Ovary (tissue), 3 donors: ENCODE measurements around the gene MIA.

ENCODE experiments used
- EP300 ChIP-seq: sonication (generic); formaldehyde crosslinking; IDR thresholded peaks from one replicate; pipeline ENCODE4 v1.6.1; 2017; ENCODE audit warnings: antibody characterized with exemption
- POLR2A ChIP-seq: fragments of 450-650 bp; IDR thresholded peaks from one replicate; pipeline ENCODE4 v1.6.1; 2017; ENCODE audit warnings: antibody characterized with exemption, mild to moderate bottlenecking, moderate library complexity
- TF ChIP-seq, protein P1 (sequence below), 3 donors: fragments of 450-650 bp in 2 of 3; fragments of 200-600 bp in 1 of 3; IDR thresholded peaks; one replicate each; pipeline versions ENCODE4 v1.5.1 to v1.8.0; 2016 to 2022; ENCODE audit warnings: antibody characterized with exemption in 3 of 3, mild to moderate bottlenecking in 1 of 3
- donor health status: DM: no; HTN: no; CAD: no.

DNA sequence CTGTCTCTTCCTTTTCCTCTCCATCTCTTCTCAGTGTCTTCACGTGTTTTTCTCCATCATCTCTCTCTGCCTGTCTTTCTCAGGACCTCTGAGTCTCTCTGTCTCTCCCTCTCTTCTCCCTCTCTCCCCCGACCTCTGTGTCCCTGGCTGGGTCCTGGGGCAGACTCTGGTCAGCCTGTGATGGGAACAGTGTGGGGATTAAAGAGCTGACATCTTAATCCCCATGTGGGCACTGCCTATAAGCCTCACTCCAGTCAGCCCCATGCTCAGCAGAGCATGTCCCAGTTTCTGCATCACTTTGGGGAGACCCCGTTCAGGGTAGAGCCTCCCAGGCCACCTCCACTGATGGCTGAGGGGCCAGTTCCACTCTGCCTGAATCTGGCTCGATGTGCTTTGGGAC lies 39.9 kb downstream of the MIA start:
- TF ChIP-seq, protein P1, sequence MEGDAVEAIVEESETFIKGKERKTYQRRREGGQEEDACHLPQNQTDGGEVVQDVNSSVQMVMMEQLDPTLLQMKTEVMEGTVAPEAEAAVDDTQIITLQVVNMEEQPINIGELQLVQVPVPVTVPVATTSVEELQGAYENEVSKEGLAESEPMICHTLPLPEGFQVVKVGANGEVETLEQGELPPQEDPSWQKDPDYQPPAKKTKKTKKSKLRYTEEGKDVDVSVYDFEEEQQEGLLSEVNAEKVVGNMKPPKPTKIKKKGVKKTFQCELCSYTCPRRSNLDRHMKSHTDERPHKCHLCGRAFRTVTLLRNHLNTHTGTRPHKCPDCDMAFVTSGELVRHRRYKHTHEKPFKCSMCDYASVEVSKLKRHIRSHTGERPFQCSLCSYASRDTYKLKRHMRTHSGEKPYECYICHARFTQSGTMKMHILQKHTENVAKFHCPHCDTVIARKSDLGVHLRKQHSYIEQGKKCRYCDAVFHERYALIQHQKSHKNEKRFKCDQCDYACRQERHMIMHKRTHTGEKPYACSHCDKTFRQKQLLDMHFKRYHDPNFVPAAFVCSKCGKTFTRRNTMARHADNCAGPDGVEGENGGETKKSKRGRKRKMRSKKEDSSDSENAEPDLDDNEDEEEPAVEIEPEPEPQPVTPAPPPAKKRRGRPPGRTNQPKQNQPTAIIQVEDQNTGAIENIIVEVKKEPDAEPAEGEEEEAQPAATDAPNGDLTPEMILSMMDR (IDR thresholded peaks at IDR 0.05) = no peak
- TF ChIP-seq POLR2A = no peak
- TF ChIP-seq EP300 = no peak
